ENCODE results near the gene SNRNP35. TPM values are rescaled to one million over a fixed set of nuclear protein-coding genes. Genes with fewer than 3 reads are reported as not detected.

SNRNP35 gene
- total RNA-seq, 4 donors from 2014 or later, result 12.3 to 21.6 (median 13.7) TPM

DNA sequence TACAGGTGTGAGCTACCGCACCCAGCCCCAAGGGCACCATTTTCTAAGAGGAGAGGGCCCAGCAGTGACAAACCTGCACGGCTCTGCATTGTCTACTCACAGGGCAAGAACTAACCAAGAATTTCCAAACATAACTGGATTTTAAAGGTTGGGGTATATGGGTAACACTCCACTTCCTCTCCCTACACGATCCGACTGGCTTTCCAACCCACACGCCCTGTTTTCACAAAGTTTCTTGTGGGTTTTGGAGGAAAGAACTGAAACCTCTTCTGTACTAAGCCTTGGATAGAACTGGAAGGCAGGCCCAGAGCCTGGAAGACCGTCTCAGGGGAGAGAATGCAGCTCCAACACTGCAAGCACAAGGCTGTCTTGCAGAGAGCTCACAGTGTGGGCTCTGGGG, 24.9 kb downstream of the SNRNP35 start:
- TF ChIP-seq CTCF (IDR thresholded peaks at IDR 0.05) (no peak), POLR2A (IDR thresholded peaks at IDR 0.05) (no peak)
- intact Hi-C loops (cut with DNase I), result no loop called here
- H3K27ac ChIP-seq, result no peak overlapping the region

GRCh38 chr12:123483602-123484248, 25.8 kb downstream of the SNRNP35 start:
- WGBS, 2 donors, result 82 to 100% methylated on average over 2 to 5 of the region's 18 CpGs
- Histone ChIP-seq H3K36me3 (peaks cover 0 to 27% (median 0%) of the 10 kb centered on the region in 3 donors), H3K27me3 (no peaks in the 10 kb centered on the region), H3K9me3 (no peaks in the 10 kb centered on the region), H3K4me1 (no peaks in the 10 kb centered on the region), H3K27ac (no peak overlapping the region), H3K4me3 (no peak overlapping the region)
- DNase-seq, result no peak
- intact Hi-C loops (cut with DNase I), result no loop called here
- TF ChIP-seq CTCF (IDR thresholded peaks at IDR 0.05) (no peak), POLR2A (IDR thresholded peaks at IDR 0.05) (no peak)

More for the DNA sequence above, 24.9 kb downstream of the SNRNP35 start:
- H3K4me3 ChIP-seq, result no peak overlapping the region
- WGBS, 2 donors, result 63 to 65% methylated on average over 2 to 6 of the region's 6 CpGs
- H3K36me3 ChIP-seq, result peaks cover 0 to 36% (median 0%) of the 10 kb centered on the region in 3 donors
- H3K9me3 ChIP-seq, result no peaks in the 10 kb centered on the region
- DNase-seq, result no peak
- no peaks in the 10 kb centered on the region for H3K4me1 ChIP-seq
- H3K27me3 ChIP-seq, result no peaks in the 10 kb centered on the region

- no peak for TF ChIP-seq POLR2A (IDR thresholded peaks at IDR 0.05)
- TF ChIP-seq CTCF (IDR thresholded peaks at IDR 0.05), result no peak
- intact Hi-C loops (cut with DNase I), result no loop called here
- 81 to 86% methylated on average over 11 to 14 of the region's 14 CpGs for WGBS, 2 donors
Measured at GRCh38 chr12:123485756-123486155, 27.8 kb downstream of the SNRNP35 start.

GRCh38 chr12:123487428-123487827, 29.5 kb downstream of the SNRNP35 start:
- intact Hi-C loops (cut with DNase I), result no loop called here

More at GRCh38 chr12:123485756-123486155, 27.8 kb downstream of the SNRNP35 start:
- Histone ChIP-seq H3K36me3 (peaks cover 0 to 17% (median 0%) of the 10 kb centered on the region in 3 donors), H3K4me1 (no peaks in the 10 kb centered on the region), H3K9me3 (no peaks in the 10 kb centered on the region), H3K4me3 (no peak overlapping the region), H3K27ac (no peak overlapping the region), H3K27me3 (no peaks in the 10 kb centered on the region)
- DNase-seq, result no peak

More at GRCh38 chr12:123487428-123487827, 29.5 kb downstream of the SNRNP35 start:
- no peaks in the 10 kb centered on the region for H3K9me3 ChIP-seq
- no peak for DNase-seq
- H3K4me3 ChIP-seq, result no peak overlapping the region
- 90 to 100% methylated on average over 4 to 5 of the region's 6 CpGs for WGBS, 2 donors
- H3K27me3 ChIP-seq, result no peaks in the 10 kb centered on the region
- TF ChIP-seq CTCF (IDR thresholded peaks at IDR 0.05), result no peak
- TF ChIP-seq POLR2A (IDR thresholded peaks at IDR 0.05), result no peak
- H3K27ac ChIP-seq, result no peak overlapping the region
- H3K4me1 ChIP-seq, result no peaks in the 10 kb centered on the region
- H3K36me3 ChIP-seq, result peaks cover 0 to 8% (median 0%) of the 10 kb centered on the region in 3 donors

Measured in esophagus squamous epithelium (tissue), 5 donors.